Mesothelial cell of epicardium (in vitro differentiated cells): ENCODE measurements around the gene AGTRAP. TPM values are rescaled to one million over a fixed set of nuclear protein-coding genes. Genes with fewer than 3 reads are reported as not detected.

Experiments used
- DNase-seq, 2 experiments: peaks; one replicate each; pipeline ENCODE4 v3.0.0; 2021; ENCODE audit warnings: low spot score in 2 of 2; ENCODE audit not compliant: unreplicated experiment in 2 of 2
- H3K27ac Mint-ChIP-seq: 2 replicates; pipeline ENCODE4 v1.8.0; 2021; ENCODE audit warnings: mixed read lengths
- H3K27me3 Mint-ChIP-seq: 2 replicates; pipeline ENCODE4 v1.8.0; 2021; ENCODE audit warnings: low read depth, mixed read lengths
- H3K36me3 Mint-ChIP-seq: 2 replicates; pipeline ENCODE4 v1.8.0; 2021; ENCODE audit warnings: mixed read lengths
- H3K4me1 Mint-ChIP-seq: 2 replicates; pipeline ENCODE4 v1.8.0; 2021; ENCODE audit warnings: mixed read lengths
- H3K4me3 Mint-ChIP-seq: 2 replicates; pipeline ENCODE4 v1.8.0; 2021; ENCODE audit warnings: mild to moderate bottlenecking, moderate library complexity, mixed read lengths
- H3K9me3 Mint-ChIP-seq: 2 replicates; pipeline ENCODE4 v1.8.0; 2021; ENCODE audit warnings: mixed read lengths
- total RNA-seq: library from RNA; stranded (reverse); gene quantifications from 3 replicates; pipeline ENCODE4 v1.2.1, GENCODE V29; 2021
- TF ChIP-seq, protein P1 (sequence below): fragments of 200-600 bp; sonication (generic); IDR thresholded peaks from one replicate; pipeline ENCODE4 v1.5.0; 2021; ENCODE audit warnings: antibody characterized with exemption; ENCODE audit not compliant: unreplicated experiment

Gene AGTRAP
- total RNA-seq, 1 donor from 2014 or later, result 29.0 TPM

DNA sequence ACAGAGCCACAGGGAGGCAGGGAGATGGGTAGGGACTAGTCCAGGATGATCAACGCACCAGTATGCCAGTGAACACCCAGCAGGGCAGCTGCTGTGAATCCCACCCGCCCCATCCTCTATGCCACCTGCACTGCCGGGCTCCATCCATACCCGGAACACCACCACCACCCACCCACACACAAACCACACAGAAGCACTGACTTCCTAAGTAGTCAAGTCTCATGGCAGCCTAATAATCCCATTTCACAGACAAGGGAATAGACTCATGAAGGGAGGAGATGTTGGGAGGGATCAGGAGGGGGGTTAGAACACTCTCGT lies 38.1 kb upstream of the AGTRAP start:
- H3K27me3 Mint-ChIP-seq, result peaks cover 15% of the 10 kb centered on the region
- no peak for DNase-seq
- TF ChIP-seq, protein P1, sequence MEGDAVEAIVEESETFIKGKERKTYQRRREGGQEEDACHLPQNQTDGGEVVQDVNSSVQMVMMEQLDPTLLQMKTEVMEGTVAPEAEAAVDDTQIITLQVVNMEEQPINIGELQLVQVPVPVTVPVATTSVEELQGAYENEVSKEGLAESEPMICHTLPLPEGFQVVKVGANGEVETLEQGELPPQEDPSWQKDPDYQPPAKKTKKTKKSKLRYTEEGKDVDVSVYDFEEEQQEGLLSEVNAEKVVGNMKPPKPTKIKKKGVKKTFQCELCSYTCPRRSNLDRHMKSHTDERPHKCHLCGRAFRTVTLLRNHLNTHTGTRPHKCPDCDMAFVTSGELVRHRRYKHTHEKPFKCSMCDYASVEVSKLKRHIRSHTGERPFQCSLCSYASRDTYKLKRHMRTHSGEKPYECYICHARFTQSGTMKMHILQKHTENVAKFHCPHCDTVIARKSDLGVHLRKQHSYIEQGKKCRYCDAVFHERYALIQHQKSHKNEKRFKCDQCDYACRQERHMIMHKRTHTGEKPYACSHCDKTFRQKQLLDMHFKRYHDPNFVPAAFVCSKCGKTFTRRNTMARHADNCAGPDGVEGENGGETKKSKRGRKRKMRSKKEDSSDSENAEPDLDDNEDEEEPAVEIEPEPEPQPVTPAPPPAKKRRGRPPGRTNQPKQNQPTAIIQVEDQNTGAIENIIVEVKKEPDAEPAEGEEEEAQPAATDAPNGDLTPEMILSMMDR, result no peak
- no peaks in the 10 kb centered on the region for H3K4me1 Mint-ChIP-seq
- H3K27ac Mint-ChIP-seq, result no peak overlapping the region
- H3K4me3 Mint-ChIP-seq, result no peak overlapping the region
- H3K36me3 Mint-ChIP-seq, result no peaks in the 10 kb centered on the region
- H3K9me3 Mint-ChIP-seq, result no peaks in the 10 kb centered on the region

DNA sequence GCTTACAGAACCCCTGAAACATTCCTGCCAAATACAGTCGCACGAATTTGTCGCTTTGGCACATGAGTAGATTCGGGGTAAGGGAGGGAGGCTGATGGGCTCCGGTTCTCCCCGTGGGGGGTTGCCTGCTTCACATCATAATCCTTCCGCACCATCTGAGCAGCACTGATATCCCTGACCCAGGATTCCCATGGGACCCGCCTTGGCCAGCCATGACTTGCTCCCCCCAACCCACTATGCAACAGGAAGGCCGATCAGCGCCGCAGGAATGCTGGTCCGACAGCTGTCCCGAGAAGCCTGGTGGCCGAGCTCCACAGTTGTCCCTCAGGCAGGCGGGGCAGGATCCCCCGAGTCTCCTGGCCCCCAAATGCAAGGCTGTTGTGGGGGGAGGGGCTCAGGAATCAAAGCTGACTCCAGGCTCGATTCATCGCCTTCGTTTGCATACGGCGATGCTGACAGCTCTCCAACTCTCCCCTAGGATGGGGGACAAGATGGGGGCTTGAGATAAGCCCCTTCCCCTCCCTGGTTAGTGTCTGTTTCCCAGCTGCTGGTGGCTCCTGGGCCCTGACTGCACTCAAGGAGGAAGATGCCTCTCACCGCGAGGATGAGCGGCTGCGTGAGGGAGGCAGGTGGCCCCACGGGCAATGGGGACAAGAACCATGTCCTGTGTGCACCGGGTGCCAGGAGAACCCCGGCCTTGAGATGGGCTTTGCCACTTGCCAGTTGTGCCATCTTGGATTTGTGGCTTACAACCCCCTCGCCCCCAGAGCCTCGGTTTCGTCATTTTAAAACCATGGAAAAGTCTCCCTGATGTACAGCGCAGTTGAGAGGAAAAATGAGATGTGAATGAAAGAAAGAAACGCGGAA lies 35.1 kb upstream of the AGTRAP start:
- peaks cover 10% of the 10 kb centered on the region for H3K27me3 Mint-ChIP-seq
- H3K4me3 Mint-ChIP-seq, result no peak overlapping the region
- no peaks in the 10 kb centered on the region for H3K4me1 Mint-ChIP-seq
- no peak overlapping the region for H3K27ac Mint-ChIP-seq
- no peaks in the 10 kb centered on the region for H3K36me3 Mint-ChIP-seq
- no peaks in the 10 kb centered on the region for H3K9me3 Mint-ChIP-seq
- TF ChIP-seq, protein P1, result no peak
- no peak for DNase-seq

DNA sequence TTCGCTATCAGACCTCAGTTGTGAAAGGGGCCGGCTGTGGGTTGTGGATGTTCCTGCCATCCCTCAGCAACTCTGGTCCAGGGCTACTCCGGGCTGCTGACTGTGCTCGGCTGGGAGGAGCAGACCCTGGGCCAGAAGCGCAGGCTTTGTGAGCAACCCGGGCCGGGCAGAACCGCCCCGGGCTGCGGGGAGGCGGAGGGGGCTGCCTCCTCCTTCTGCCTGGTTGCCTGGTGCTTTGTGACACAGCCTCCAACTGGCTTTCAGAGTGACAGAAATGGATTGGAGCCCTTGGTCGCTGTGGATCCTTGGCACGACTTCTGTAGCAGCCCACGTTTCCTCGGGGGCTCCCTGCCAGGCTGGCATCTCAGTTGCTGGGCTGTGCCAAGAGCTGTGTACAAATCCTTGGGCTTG lies 34.4 kb upstream of the AGTRAP start:
- Mint-ChIP-seq H3K4me3 (no peak overlapping the region), H3K36me3 (no peaks in the 10 kb centered on the region), H3K9me3 (no peaks in the 10 kb centered on the region), H3K27me3 (peaks cover 10% of the 10 kb centered on the region), H3K4me1 (no peaks in the 10 kb centered on the region), H3K27ac (no peak overlapping the region)
- DNase-seq, result no peak
- TF ChIP-seq, protein P1, result no peak

DNA sequence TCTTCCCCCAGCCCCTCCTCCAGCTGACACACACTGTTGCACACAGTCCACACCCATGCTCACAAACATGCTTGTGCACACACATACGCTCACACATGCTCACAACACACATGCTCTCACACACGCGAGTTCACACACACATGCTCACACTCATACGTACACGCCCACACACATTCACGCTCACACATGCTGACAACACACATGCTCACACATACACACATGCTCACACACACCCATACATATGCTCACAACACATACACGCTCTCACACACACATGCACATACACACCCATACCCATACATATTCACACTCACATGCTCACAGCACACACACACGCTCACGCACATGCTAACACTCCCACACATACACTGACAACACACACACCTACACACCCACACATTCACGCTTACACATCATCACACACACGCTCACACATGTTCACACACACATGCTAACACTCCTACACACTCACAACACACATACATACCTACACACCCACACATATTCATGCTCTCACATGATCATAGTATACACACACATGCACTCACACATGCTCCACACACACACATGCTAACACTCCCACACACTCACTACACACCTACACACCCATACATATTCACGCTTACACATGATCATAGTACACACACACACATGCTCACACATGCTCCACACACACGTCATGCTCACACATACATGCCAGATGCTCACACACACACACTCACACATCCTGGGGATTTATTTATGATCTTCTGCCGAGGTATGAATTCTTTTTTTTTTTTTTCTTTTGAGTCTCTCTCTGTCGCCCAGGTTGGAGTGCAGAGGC lies 33.7 kb upstream of the AGTRAP start:
- peaks cover 10% of the 10 kb centered on the region for H3K27me3 Mint-ChIP-seq
- no peaks in the 10 kb centered on the region for H3K36me3 Mint-ChIP-seq
- no peaks in the 10 kb centered on the region for H3K4me1 Mint-ChIP-seq
- TF ChIP-seq, protein P1, result no peak
- no peak overlapping the region for H3K27ac Mint-ChIP-seq
- no peaks in the 10 kb centered on the region for H3K9me3 Mint-ChIP-seq
- no peak overlapping the region for H3K4me3 Mint-ChIP-seq
- no peak for DNase-seq

DNA sequence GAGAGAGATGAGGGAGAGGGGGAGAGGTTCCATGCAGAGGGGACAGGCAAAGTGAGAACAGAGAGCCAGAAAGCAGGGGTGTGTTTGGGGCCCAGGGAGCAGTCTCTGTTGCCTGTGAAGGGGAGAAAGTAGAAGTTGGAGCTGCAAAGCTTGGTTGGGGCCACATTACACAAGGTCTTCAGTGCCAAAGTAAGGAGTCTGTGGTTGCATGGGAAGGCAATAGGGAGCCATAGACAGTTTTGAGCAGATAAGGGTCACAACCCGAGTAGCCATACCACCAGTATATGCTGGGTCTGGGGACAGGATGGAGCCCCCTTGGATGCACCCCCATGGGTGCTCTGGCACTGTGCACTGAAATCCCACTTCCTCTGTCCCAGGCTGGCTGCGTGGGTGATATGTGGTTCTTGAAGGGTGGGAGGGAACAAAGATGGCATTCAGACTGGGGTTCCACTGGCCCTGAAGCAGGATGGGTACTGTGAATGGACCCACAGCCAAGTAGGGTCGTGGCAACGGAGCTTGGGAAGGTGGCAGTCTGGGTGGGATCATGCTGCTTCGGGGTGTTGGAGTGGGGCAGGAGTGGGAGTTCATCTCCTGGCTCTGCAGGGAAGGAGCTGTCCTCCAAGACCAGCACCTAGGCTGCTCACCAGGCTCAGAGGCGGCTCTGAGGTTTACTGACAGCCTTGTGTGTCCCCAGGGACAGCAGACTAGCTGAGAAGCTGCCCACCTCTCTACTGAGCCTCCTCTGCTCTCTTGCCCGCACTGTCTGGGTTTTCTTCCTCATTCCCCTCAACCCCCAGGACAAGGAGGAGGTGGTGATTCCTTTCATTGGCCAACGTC lies 32.4 kb upstream of the AGTRAP start:
- H3K4me3 Mint-ChIP-seq, result no peak overlapping the region
- H3K9me3 Mint-ChIP-seq, result no peaks in the 10 kb centered on the region
- TF ChIP-seq, protein P1, result no peak
- H3K27me3 Mint-ChIP-seq, result peaks cover 10% of the 10 kb centered on the region
- H3K27ac Mint-ChIP-seq, result no peak overlapping the region
- no peak for DNase-seq
- peaks cover 4% of the 10 kb centered on the region for H3K4me1 Mint-ChIP-seq
- H3K36me3 Mint-ChIP-seq, result no peaks in the 10 kb centered on the region
